NCI-H187 treated with DMSO at 0.1 percent for 48 hours (cell line): ENCODE data around the gene ARHGAP30.
"Not testable (repeated sequence)": the region's sequence is repeated elsewhere in the genome, so short reads cannot be mapped to it uniquely, and the experiment has no call there.

Experiments used
- DNase-seq: peaks from one replicate; lab custom pipeline; 2025; lab: John Stamatoyannopoulos, UW

ARHGAP30 gene

DNA sequence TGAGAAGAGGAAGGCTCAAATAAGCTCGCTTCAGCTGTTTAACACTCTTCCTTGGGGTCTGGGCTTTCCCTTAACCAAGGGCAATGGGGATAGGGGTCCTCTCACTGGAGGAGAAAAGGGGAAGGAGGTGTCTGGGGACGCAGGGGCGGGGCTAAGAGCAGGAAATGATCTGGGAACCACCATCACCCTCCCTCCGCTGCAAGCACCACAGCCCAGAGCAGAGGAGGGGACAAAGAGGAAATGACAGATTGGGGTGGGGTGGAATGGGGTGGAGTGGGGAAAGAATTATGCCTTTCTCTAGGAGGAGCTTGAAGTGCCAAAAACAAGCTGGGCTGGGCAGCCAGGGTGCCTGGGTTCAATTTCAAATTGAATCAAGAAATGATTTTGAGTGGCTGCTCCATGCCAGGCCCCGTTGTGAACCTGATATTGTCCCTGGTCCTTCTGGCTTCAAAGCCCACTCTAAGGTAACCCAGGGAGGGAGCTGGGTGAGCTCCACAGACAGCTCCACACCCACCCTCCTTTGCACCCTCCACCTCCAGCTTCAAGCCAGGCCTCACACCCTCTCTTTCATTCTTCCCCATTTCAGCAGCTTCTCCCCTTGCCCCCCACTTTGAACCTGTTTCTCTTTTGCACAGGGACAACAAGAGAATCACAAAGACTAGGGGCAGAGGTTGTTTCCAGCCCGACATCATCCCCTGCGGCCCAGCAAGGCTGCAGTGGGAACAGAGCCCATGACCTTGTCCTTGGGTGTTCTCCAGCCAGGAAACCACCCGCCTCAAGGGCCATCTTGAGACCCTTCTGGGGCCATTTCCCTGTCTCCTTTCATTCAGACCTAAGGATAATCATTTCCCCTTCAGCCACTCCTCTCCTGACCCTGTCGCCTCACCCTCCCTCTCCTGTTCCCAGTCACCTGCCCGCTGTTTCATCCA lies 1.1 kb downstream of the ARHGAP30 start:
- no peak for DNase-seq

DNA sequence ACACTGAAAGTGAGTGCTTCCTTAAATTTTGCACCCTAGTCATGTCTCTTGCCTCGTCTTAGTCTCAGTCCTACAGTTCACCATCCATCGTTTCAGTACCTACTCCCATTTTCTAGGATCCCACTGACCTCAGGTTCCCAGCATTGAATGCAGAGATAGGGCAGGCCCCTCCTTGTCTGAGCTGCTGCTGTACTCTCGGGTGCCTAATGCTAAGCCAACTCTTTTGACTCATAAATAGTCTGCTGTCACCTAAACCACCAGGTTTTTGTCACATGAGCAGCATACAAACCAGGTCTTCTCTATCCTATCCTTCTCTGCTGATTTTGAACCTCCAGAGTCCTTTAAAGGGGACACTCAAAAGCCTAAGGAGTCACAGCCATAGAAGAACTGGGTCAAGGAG lies 3.0 kb downstream of the ARHGAP30 start:
- DNase-seq, result no peak

DNA sequence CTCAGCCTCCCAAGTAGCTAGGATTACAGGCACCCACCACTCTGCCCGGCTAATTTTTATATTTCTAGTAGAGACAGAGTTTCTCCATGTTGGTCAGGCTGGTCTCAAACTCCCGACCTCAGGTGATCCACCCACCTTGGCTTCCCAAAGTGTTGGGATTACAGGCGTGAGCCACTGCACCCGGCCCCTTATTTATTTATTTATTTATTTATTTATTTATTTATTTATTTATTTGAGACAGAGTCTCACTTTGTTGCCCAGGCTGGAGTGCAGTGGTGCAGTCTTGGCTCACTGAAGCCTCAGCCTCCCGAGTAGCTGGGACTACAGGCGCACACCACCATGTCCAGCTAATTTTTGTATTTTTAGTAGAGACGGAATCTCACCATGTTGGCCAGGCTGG lies 4.0 kb downstream of the ARHGAP30 start:
- DNase-seq, result not testable (repeated sequence)

DNA sequence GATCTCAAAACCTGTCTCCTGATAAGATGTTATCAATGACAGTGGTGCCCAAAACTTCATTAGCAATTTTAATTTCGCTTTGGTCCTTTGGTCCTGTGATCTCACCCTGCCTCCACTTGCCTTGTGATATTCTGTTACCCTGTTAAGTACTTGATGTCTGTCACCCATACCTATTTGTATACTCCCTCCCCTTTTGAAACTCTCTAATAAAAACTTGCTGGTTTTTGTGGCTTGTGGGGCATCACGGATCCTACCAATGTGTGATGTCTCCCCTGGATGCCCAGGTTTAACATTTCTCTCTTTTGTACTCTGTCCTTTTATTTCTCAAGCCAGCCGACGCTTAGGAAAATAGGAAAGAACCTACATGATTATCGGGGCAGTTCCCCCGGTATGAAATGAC lies 5.8 kb downstream of the ARHGAP30 start:
- not testable (repeated sequence) for DNase-seq

DNA sequence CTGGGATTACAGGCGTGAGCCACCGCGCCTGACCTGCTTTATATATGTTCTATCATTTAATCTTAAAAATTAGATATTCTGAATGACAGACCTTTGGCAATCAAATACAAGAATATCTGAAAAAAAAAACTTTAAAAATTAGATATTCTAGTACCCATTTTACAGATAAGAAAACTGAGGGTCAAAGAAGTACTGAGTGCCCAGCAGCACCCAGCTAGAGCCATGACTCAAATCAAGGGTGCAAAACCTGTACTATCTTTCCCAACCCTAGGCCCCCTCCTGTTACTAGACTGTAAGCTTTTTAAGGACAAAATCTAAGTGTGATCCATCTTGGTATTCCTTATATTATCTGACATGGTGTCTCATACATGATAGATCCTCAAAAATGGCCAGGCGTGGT lies 8.3 kb downstream of the ARHGAP30 start:
- DNase-seq, result no peak

DNA sequence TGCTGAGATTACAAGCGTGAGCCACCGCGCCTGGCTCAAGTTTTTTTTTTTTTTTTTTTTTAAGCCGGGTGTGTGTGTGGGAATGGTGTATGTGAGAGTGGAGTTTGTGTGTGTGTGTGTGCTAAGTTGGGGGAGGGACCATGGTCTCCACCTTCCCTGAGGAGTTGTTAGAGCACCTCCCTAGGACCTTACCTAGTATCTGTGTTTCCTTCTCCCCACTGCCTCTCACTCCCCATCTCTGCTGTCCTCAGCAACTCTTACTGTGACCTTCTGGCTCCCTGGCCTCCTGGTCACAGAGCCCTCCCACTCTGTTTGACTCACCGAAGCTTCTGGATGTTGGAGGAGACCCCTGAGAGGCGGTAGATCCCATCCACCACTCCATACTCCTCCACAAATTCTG lies 10.4 kb downstream of the ARHGAP30 start:
- no peak for DNase-seq

DNA sequence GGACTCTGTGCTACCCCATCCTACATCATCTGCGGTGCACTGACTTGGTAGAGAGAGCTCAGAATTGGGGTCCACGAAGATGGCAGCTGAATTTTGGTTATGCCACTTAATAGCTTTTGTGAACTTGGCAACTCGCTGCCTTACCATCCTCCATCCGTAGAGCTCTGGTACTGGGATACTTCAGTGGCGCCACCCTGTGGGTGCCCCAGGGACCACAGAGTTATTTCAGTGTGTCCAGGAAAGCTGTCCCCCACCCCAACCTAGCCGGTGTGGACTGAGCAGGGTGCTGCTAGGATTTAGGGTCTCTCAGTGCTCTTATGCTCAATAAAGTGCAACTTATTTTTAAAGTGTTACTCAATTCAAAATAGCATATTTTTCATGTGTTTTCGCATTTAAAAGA lies 14.9 kb downstream of the ARHGAP30 start:
- no peak for DNase-seq

DNA sequence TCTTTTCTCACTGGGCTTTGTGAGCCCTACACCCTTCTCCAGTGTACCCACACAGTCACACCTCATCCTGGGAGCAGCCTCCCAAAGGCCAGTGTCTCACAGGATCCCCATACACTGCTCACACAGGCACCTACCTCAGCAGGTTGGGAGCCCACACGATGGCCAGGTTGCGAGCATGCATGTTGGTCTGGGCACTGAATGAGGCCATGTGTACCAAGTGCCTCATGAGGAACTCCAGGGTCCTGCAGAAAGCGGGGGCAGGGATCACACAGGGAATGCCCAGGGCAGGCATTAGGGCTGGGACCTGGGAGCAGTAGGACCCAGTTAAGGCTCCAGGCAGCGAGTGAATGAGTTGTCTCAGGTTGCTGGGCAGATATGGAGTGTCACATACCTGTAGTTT lies 15.5 kb downstream of the ARHGAP30 start:
- no peak for DNase-seq

DNA sequence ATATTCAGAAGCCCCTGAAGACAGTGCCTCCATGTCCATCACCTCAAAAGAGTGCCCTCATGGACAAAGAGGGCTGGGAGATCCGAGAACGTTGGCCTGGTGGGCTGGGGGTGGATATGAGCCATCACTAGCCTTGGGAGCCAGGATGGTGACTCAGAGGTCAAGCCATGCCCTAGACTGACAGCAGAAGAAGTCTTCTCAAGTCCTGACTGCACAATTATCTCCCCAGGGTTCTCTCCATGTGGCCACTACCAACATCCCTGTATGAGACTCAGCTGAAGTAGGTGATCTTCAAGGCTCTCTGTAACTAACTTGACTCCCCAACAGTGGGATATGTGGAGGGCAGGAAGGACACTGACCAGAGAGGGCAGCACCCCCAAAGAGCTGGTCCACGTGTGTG lies 16.8 kb downstream of the ARHGAP30 start:
- no peak for DNase-seq

DNA sequence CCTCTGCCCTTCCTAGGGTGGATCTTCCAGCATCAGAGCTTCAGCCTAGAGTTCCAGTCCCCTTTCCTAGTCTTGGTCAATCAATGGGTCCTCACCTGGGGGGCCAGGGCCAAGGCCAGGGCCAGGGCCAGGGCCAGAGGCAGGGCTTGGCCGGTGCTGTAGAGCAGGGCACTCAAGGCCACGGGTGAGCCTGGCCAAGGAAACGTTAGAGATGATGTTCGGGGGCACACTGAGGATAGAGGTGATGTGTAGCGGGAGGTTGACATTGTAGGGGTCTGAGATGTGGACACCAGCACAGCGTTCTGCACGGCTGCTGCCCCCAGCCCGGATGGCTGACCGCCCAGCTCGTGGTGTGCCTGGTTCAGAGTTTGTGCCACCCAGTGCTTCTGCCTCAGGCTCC lies 18.5 kb downstream of the ARHGAP30 start:
- no peak for DNase-seq

DNA sequence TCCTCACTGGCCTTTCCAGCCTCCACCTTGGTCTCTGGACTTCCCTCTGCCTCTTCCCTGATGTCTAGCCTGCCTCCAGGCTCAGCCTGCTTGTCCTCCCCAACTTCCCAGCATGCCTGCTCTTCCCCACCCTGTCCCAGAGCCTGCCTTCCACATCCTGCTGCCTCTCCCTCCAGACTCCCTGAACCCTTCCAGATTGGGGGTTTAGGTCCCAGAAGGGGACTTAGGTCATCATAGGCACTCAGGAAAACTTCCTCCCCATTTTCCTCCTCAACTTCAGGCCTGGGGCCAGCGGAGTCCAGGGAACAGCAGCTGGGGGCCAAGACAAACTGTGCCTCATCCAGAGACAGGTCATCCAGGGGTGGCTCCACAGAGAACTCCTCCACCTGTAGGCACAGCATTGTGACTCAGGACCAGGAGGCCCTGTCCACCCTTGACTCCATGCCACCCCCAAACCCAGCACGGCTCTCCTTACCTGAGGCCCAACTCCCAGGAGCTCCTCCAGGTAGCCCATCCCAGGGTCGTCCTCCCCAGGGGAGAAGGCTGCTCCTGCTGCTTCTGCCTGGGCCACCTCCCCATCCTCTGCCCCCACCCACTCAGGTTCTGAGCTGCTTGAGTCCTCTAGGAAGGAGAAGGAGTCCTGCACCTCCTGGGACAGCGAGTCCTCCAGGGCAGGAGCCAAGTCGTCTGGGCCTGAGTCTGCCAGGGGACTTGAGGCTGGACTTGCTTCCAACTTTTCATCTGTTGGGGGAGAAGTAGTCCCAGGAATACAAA lies 20.6 kb downstream of the ARHGAP30 start:
- no peak for DNase-seq

DNA sequence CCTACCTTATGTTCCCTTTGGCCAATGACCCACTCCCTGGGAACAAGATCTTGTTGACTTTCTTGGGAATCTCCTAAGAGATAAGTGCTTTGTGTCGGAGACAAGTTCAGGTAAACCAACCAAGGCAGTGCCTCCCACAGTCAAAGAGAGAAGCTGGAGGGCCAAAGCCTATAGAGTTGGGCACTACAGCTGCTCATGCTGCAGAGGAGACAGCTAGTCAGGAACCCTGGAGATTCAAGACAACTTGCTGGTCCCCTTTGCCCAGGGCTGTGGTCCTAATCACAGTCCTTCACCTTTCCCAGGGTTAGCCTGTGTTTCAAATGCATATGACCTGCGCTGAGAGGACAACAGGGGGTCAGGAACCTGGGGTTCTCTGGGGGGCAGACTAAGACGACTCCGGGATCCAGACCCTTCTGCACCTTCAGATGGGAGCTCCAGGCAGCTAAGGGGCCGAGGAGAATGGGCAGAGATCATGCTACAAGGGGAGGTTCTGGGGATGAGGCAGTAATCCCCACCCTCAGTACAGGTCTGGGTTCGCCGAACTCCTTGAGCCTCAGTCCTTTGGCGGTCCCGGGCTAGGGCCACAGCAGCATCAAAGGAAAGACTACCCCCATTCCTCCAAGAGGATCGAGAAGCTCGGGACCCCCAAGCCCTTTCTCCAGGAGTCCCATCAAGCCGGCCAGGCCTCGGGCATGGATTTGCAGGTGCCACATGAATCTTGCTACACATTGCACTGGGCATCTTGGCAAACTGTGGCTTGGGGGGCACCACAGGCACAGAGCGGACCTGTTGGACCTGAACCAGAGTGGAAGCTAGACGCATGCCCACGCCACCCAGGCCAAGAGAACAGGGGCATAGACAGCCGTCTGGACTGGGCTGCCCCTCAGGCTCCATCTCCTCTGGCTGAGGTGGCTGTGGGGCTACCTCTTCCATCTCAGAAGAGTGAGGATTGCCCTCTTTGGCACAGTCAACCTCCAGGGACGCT lies 22.0 kb downstream of the ARHGAP30 start:
- no peak for DNase-seq

DNA sequence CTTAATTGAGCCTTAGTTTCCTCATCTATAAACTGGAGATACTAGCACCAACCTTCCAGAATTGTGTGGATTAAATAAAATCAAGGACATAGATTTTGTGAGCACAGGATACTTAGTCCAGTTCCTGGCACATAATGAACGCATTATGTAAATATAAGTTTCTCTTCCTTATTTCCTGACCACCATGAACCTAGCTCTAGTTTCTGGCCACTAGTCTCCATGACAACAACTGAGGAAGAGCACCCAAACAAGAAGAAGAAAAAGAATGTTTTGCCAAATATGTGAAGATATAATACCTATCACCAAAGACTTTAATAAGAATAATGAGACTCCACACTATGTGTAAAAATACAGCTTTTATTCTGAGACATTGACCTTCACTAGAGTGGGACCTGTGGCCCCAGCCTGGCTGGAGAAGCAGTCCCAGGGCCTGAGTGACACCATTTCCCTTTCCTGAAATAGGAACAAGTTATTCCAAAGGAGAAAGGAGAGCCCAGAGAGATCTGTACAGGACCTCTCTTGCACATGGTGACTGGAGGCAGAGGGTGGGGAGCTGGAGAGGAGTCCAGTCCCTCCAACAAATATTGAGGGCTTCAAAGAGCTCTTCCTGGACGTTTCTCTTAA lies 23.0 kb downstream of the ARHGAP30 start:
- no peak for DNase-seq

DNA sequence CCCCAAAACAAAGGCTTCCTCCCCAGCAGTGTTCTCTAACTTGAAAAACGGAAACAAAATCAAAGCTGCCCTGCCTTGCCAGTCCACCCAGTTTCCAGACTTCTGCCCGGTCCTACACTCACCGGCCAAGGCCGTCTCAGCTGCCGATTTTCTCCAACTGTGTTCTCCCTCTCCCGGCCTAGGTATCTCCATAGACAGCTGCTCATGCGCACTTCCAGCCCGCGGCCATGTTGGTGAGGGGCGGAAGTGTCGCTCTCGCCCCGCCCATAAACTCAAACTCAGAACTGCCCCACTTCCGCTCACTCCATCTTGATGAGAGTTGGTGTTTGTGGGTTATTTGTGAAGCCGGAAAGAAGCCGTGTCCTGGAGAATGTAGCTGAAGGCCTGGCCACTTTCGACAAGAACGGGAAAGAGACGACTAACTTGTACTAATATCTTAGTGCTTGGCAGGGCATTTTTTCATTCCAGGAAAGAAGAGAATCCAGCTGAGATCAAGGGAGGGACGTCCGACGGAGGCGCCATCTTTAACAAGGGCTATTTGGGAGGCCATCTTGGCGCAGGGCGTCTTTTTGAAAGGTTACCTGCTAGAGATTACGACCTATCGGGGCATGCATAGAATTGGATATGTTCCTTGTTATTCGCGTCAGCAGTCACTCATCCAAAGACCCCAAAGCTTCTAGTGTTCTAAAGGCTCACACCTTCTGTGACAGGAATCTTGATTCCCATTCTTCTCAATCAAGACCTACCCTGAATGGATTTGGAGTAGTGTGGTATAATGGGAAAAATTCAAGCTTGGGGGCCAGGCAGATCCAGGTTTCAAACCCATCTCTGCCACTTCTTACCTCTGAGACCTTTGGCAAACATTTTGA lies 23.7 kb downstream of the ARHGAP30 start, which contains the start of gene USF1:
TSS of gene USF1 (minus strand) at position 242 of the 869 bp plus-strand sequence. CDS start 2,702 bp downstream, outside the sequence.
- DNase-seq, result peak; percentile 95

DNA sequence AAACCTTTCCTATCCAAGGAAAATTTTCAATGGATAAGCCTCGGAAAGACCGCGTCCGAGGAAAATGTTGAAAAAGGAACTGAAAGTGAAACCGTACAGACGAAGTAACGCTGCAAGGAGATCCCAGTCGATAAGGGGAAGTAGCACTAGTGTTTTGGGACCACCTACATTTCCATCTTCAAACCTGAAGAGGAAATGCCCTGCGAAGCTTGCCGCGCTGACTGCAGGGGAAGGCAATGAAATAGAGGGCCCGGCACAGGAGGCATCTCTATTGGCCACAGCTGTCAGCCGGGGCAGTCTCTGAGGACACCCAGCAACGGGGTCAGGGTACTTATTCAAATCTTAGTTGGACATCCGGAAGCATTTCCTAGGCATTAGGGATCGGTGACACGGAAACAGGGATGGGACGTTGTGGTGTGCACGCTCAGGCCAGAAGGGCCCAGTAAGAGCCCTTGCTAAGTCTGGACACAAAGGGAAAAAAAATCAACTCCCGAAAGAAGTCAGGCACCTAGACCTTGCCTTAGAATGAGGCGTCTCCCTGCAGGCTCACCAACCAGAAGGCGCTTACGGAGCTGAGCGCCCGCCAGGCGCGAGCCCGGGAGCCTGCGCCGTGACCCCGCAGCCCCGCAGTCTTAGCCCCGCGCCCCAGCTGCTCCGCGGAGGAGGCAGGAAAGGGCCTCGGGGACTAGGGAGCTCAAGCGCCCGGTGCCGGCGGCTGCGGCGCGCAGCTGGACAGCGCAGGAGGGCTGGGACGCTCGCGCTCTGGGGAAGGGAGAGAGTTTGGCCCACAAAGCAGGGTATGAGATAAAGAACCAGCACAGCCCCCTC lies 24.6 kb downstream of the ARHGAP30 start:
- DNase-seq, result no peak

DNA sequence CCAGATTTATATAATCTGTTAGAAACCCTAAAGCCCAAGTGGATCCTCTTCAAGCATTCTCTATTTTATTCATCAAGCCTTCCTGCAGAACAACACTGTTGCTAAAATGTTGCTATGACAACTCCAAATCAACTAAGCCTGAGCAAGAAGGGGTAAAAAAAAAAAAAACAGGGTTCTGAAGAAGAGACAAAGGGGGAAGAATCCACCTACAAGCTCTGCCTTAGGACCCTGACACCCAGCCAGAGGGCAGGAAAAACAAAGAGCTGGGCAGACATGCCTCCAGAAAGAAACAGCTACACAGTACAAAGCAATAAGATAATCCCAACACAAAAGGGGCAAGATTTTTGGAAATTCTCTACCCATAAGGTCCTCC lies 25.2 kb downstream of the ARHGAP30 start:
- DNase-seq, result no peak

DNA sequence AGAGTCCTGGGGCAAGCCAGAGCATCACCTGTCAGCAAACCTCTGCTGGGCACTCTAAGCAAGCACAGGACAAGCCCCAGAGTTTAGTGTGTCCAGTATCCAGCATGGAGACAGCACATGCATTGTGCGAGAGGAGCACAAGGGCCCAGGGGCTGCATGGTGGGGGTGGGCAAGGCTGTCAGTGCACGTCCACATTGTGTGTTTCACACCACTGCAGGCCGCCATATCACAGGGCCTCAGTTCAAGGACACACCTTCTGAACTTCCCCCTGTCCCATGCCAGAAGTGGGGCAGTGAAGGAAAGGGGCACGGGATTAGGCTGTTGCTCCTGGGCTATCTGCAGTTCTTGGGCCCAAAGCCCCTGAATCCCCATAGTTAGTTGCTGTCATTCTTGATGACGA lies 30.1 kb downstream of the ARHGAP30 start:
- no peak for DNase-seq

DNA sequence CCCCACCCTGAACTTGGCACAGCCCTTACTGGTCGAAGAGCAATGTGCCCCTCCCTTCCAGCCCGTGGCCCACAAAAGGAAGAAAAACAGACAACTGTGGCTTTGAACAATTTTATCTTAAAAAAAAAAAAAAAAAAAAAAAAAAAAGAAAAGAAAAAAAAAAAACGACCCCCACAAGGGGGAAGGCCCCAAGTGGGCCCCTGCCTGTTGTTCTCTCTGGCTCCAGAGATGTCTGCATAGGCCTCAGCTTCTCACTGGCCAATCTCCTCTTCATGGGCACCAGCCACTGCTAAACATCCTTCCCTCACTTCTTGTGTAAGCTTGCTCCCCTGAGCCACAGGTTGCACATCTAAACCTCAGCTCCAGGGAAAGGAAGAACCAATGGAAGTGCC lies 30.5 kb downstream of the ARHGAP30 start:
- no peak for DNase-seq

DNA sequence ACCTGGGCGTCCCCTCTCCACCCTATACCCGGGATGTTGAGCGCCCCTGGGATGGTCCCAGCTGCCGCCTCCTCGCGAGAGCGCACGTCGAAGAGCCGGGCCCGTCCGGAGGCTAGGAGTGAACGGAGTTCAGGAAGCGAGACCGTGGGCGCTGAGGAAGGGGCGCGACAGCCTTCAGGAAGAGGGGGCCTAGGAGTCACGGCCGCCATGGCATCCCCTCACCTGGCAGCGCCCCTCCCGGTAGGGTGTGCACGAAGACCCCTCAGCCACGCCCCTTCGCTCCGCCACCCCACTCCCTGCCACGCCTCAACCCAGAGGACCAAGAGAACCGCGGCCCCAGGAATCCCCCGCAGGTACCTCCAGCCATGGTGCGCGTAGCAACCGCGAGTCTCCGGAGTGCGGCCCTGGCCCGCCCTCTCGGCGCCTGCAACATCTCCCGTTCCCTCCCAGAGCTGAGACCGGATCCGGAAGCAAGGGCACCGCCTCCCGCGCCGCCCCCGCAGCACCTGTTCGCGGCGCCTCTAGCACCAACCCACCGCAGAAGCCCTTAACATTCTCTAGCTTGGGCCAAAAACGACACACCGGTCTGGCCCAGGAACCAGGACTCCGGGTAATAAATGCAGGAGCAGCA lies 31.1 kb downstream of the ARHGAP30 start, which contains the start of gene TSTD1:
TSS of gene TSTD1 (minus strand) at position 442 of the 631 bp plus-strand sequence. CDS start at position 367, 75 bp downstream.
- peak; percentile 54 for DNase-seq
